Islet precursor cell (in vitro differentiated cells): ENCODE data around the gene KLK3.

Source experiments
- DNase-seq: peaks from one replicate; pipeline ENCODE4 v3.0.0-alpha.2; 2018

The KLK3 gene

GRCh38 chr19:50908336-50908735 is 53.6 kb downstream of the KLK3 start:
- no peak for DNase-seq

GRCh38 chr19:50909240-50910070 is 54.7 kb downstream of the KLK3 start:
- DNase-seq, result peak; percentile 96
